A673 (cell line): Measurements from ENCODE around the gene ZNF439.
"Not testable (repeated sequence)": the region's sequence is repeated elsewhere in the genome, so short reads cannot be mapped to it uniquely, and the experiment has no call there.

Experiments
- CTCF ChIP-seq: fragments of 300-800, 200-600 bp; sonication (generic); conservative IDR thresholded peaks from 2 replicates; pipeline ENCODE4 v1.5.1; 2017; ENCODE audit warnings: low read depth, mild to moderate bottlenecking, antibody characterized with exemption, low read length, moderate library complexity, mixed read lengths
- EZH2 ChIP-seq: fragments of 200-600 bp; sonication (generic); IDR thresholded peaks from 2 replicates; pipeline ENCODE4 v1.6.1; 2017; ENCODE audit warnings: borderline replicate concordance, low read depth, mild to moderate bottlenecking, mixed read lengths, antibody characterized with exemption, low read length; ENCODE audit not compliant: poor library complexity, severe bottlenecking

- TF ChIP-seq CTCF, EZH2: not testable (repeated sequence)
Measured at GRCh38 chr19:11911937-11912336, 63.4 kb downstream of the ZNF439 start.
